SK-N-SH (cell line): ENCODE measurements around the gene CAMSAP1. TPM values are rescaled to one million over a fixed set of nuclear protein-coding genes. Genes with fewer than 3 reads are reported as not detected.

Experiments
- CTCF ChIA-PET: fragments of 300-600, 350-600 bp; formaldehyde crosslinking; extraction: SDS; loops from one replicate; lab custom pipeline; 2021; lab: Yijun Ruan, JAX
- POLR2A ChIA-PET: fragments of 350-600 bp; sonication (Branson Sonifier 250); formaldehyde crosslinking; extraction: SDS; loops from one replicate; lab custom pipeline; 2020; ENCODE audit warnings: antibody characterized with exemption, inconsistent platforms; lab: Yijun Ruan, JAX
- DNase-seq: peaks from one replicate; pipeline ENCODE4 v3.0.0; 2012
- H2AFZ ChIP-seq: fragments of 200-600 bp; sonication (generic); 2 replicates; pipeline ENCODE4 v1.8.1; 2016; ENCODE audit warnings: antibody characterized with exemption, mild to moderate bottlenecking, low read depth
- H3F3A ChIP-seq: fragments of 200-600 bp; sonication (generic); replicated peaks from 2 replicates; pipeline ENCODE3; 2016; ENCODE audit warnings: antibody characterized with exemption, mild to moderate bottlenecking; ENCODE audit not compliant: insufficient read depth
- H3K27ac ChIP-seq, 2 experiments: fragments of 200-500 bp in 1 of 2; fragments of 200-600 bp in 1 of 2; sonication (Bioruptor generic) in 1 of 2; sonication (generic), shearing (Covaris generic) in 1 of 2; 2 replicates each; pipeline versions ENCODE4 v1.5.1 to v1.6.1; 2014 to 2016; ENCODE audit warnings: low read depth in 2 of 2, inconsistent platforms in 1 of 2, low read length in 1 of 2, mild to moderate bottlenecking in 1 of 2, mixed read lengths in 1 of 2
- H3K27me3 ChIP-seq: fragments of 200-600 bp; sonication (generic), shearing (Covaris generic); 2 replicates; pipeline ENCODE4 v1.6.1; 2016; ENCODE audit warnings: mixed run types; ENCODE audit not compliant: insufficient read depth
- H3K36me3 ChIP-seq, 2 experiments: fragments of 200-500 bp in 1 of 2; fragments of 200-600 bp in 1 of 2; sonication (Bioruptor generic) in 1 of 2; sonication (generic) in 1 of 2; replicated peaks in 1 of 2; 2 replicates each; pipeline versions ENCODE3 to v1.5.1; 2014 to 2016; ENCODE audit warnings: low read length in 1 of 2, mild to moderate bottlenecking in 1 of 2; ENCODE audit not compliant: insufficient read depth in 2 of 2, control insufficient read depth in 1 of 2
- H3K4me1 ChIP-seq, 2 experiments: fragments of 200-500 bp in 1 of 2; fragments of 200-600 bp in 1 of 2; sonication (Bioruptor generic) in 1 of 2; sonication (generic), shearing (Covaris generic) in 1 of 2; 2 replicates each; pipeline versions ENCODE4 v1.5.1 to v1.6.1; 2014 to 2016; ENCODE audit warnings: low read depth in 1 of 2, low read length in 1 of 2, mixed run types in 1 of 2; ENCODE audit not compliant: insufficient read depth in 2 of 2, control insufficient read depth in 1 of 2
- H3K4me2 ChIP-seq: fragments of 200-600 bp; sonication (generic), shearing (Covaris generic); 2 replicates; pipeline ENCODE4 v1.6.1; 2017; ENCODE audit warnings: mixed run types
- H3K4me3 ChIP-seq, 2 experiments: fragments of 200-500 bp in 1 of 2; fragments of 200-600 bp in 1 of 2; sonication (Bioruptor generic) in 1 of 2; sonication (generic), shearing (Covaris generic) in 1 of 2; 2 replicates each; pipeline versions ENCODE4 v1.5.1 to v1.8.1; 2014 to 2016; ENCODE audit warnings: low read depth in 2 of 2, inconsistent platforms in 1 of 2, low read length in 1 of 2, mild to moderate bottlenecking in 1 of 2, mixed read lengths in 1 of 2, moderate library complexity in 1 of 2
- H3K79me2 ChIP-seq: fragments of 200-600 bp; sonication (generic); 2 replicates; pipeline ENCODE4 v1.8.1; 2017; ENCODE audit warnings: mild to moderate bottlenecking; ENCODE audit not compliant: insufficient read depth
- H3K9ac ChIP-seq: fragments of 200-600 bp; sonication (generic); 2 replicates; pipeline ENCODE4 v1.6.1; 2017; ENCODE audit warnings: mixed run types
- H3K9me2 ChIP-seq: fragments of 200-600 bp; sonication (generic); 2 replicates; pipeline ENCODE4 v1.6.1; 2017; ENCODE audit warnings: mixed run types
- H3K9me3 ChIP-seq: fragments of 200-600 bp; sonication (generic); 2 replicates; pipeline ENCODE4 v1.6.1; 2017; ENCODE audit warnings: mixed run types, mild to moderate bottlenecking, moderate library complexity
- H4K20me1 ChIP-seq: fragments of 200-600 bp; sonication (generic); 2 replicates; pipeline ENCODE4 v1.6.1; 2017; ENCODE audit warnings: mild to moderate bottlenecking, mixed run types; ENCODE audit not compliant: insufficient read depth
- CHD2 ChIP-seq: fragments of 150-350 bp; IDR thresholded peaks from 2 replicates; pipeline ENCODE4 v1.6.1; 2018; ENCODE audit warnings: low read length; ENCODE audit not compliant: partially characterized antibody
- JUND ChIP-seq: IDR thresholded peaks from 2 replicates; pipeline ENCODE4 v1.4.0; 2012
- MAX ChIP-seq: IDR thresholded peaks from 2 replicates; pipeline ENCODE4 v1.4.0; 2012; ENCODE audit warnings: low read depth
- MEF2A ChIP-seq: IDR thresholded peaks from 2 replicates; pipeline ENCODE4 v1.4.0; 2012; ENCODE audit warnings: low read depth, borderline replicate concordance
- MXI1 ChIP-seq: IDR thresholded peaks from 2 replicates; pipeline ENCODE4 v1.6.1; 2012; ENCODE audit warnings: mild to moderate bottlenecking, low read depth, low read length, improper control_type of control experiment
- POLR2AphosphoS5 ChIP-seq: IDR thresholded peaks from 2 replicates; pipeline ENCODE4 v1.6.1; 2012; ENCODE audit warnings: low read depth, low read length
- RCOR1 ChIP-seq: fragments of 150-350 bp; IDR thresholded peaks from 2 replicates; pipeline ENCODE4 v1.6.1; 2017; ENCODE audit warnings: antibody characterized with exemption, low read length
- REST ChIP-seq: IDR thresholded peaks from 2 replicates; pipeline ENCODE4 v1.6.1; 2012; ENCODE audit warnings: mild to moderate bottlenecking, low read depth, low read length, moderate library complexity
- RXRA ChIP-seq: IDR thresholded peaks from 2 replicates; pipeline ENCODE4 v1.4.0; 2012; ENCODE audit warnings: low read depth, mild to moderate bottlenecking, borderline replicate concordance
- TCF12 ChIP-seq: IDR thresholded peaks from 2 replicates; pipeline ENCODE4 v1.4.0; 2012
- USF1 ChIP-seq: IDR thresholded peaks from 2 replicates; pipeline ENCODE4 v1.4.0; 2012; ENCODE audit warnings: low read depth, borderline replicate concordance
- WGBS: methylation state at CpG from one replicate; pipeline ENCODE4 v1.1.6; 2017; ENCODE audit warnings: low lambda C conversion rate; 5-methylcytosine and 5-hydroxymethylcytosine counted together
- polyA plus RNA-seq, 3 experiments: library from polyadenylated mRNA; depleted of rRNA; stranded (reverse); fragments of >200 nt; gene quantifications; 2 replicates each; pipeline ENCODE4 v1.2.3, GENCODE V29; 2012
- TF ChIP-seq, protein P1 (sequence below): IDR thresholded peaks from 2 replicates; pipeline ENCODE4 v1.4.0; 2012; ENCODE audit warnings: low read depth, borderline replicate concordance

Gene CAMSAP1
- polyA plus RNA-seq, 1 of the 3 experiments (the other 2 are of a cell fraction): 8.9 TPM

DNA sequence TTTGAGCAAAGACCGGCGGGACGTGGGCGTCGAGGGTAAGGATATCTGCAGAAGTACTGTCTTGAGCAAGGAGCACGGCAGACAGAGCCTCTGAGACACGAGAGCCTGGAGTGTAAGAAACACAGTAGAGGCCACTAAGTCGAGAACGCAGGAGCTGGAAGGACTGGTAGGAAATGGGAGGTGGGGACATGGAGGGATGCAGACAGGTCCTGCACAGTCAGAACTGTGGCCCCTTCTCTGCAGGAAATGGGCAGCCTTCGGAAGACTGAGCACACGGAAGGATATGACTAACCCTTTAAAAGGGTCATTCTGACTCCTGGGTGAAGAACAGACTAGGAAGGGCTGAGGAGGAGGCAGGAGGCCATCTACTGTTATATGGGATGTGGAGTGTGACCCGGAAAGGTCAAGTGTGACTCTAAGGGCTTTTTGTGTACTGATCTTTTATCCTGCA, 1.4 kb upstream of the CAMSAP1 start (continued):
- TF ChIP-seq USF1: no peak
- TF ChIP-seq, protein P1, sequence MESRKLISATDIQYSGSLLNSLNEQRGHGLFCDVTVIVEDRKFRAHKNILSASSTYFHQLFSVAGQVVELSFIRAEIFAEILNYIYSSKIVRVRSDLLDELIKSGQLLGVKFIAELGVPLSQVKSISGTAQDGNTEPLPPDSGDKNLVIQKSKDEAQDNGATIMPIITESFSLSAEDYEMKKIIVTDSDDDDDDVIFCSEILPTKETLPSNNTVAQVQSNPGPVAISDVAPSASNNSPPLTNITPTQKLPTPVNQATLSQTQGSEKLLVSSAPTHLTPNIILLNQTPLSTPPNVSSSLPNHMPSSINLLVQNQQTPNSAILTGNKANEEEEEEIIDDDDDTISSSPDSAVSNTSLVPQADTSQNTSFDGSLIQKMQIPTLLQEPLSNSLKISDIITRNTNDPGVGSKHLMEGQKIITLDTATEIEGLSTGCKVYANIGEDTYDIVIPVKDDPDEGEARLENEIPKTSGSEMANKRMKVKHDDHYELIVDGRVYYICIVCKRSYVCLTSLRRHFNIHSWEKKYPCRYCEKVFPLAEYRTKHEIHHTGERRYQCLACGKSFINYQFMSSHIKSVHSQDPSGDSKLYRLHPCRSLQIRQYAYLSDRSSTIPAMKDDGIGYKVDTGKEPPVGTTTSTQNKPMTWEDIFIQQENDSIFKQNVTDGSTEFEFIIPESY: no peak
- TF ChIP-seq JUND: no peak
- TF ChIP-seq RXRA: no peak
- no peak for TF ChIP-seq POLR2AphosphoS5

- Histone ChIP-seq H3K4me1 (peaks cover 17 to 20% of the 10 kb centered on the region in 2 experiments; a peak in 3 of 4 replicates), H3K36me3 (peaks cover 14 to 28% of the 10 kb centered on the region in 2 experiments), H3F3A (peaks cover 7% of the 10 kb centered on the region), H3K27ac (peak overlapping the region; percentile 48 to 70; a peak in 3 of 4 replicates), H3K4me2 (peak overlapping the region; percentile 95), H3K9me2 (no peaks in the 10 kb centered on the region), H3K27me3 (no peaks in the 10 kb centered on the region), H3K9ac (peak overlapping the region; percentile 72), H2AFZ (peak overlapping the region; percentile 71; the same call in 1 of the 2 replicates), H3K79me2 (peaks cover 81% of the 10 kb centered on the region), H3K9me3 (no peaks in the 10 kb centered on the region), H3K4me3 (peak overlapping the region; percentile 67 to 70), H4K20me1 (peaks cover 32% of the 10 kb centered on the region)
- 69% methylated on average over 7 of the region's 42 CpGs for WGBS
- DNase-seq: no peak
- CTCF ChIA-PET: interaction anchor here (1.5 to 2.2 kb wide), 2 partner anchors 42 to 59 kb away, joined by 3 to 5 read pairs; no protein-coding TSS in a partner anchor
- TF ChIP-seq REST (no peak), RCOR1 (no peak), RXRA (no peak), MAX (peak; percentile 49; the same call in 1 of the 2 replicates), CHD2 (no peak), MXI1 (0 out of 2 replicates have a peak, but pooled peaks have one; percentile 1), MEF2A (no peak), TCF12 (no peak)
- POLR2A ChIA-PET: interaction anchor here (0.6 kb wide), 1 partner anchor 48 kb away, joined by 3 read pairs; no protein-coding TSS in a partner anchor
These were observed 877 bp upstream of the CAMSAP1 start for GRCh38 chr9:135908093-135908753.
